NCI-H446 (cell line): ENCODE results near the gene ITGB2.
A peak's percentile ranks its signal among the peaks of the same experiment; 100 is the strongest.

ENCODE experiments used
- DNase-seq, 2 experiments: peaks; one replicate each; lab custom pipeline; 2025; lab: John Stamatoyannopoulos, UW

ITGB2 gene

GRCh38 chr21:44867999-44868700 lies 52.5 kb downstream of the ITGB2 start:
- no peak for DNase-seq

- no peak for DNase-seq
Measured at GRCh38 chr21:44867464-44867863, 53.2 kb downstream of the ITGB2 start.

- peak in 1 of 2 experiments; percentile 53 for DNase-seq
Measured at GRCh38 chr21:44866780-44867179, 53.9 kb downstream of the ITGB2 start.

GRCh38 chr21:44865561-44866280 lies 55.0 kb downstream of the ITGB2 start:
- no peak for DNase-seq

DNA sequence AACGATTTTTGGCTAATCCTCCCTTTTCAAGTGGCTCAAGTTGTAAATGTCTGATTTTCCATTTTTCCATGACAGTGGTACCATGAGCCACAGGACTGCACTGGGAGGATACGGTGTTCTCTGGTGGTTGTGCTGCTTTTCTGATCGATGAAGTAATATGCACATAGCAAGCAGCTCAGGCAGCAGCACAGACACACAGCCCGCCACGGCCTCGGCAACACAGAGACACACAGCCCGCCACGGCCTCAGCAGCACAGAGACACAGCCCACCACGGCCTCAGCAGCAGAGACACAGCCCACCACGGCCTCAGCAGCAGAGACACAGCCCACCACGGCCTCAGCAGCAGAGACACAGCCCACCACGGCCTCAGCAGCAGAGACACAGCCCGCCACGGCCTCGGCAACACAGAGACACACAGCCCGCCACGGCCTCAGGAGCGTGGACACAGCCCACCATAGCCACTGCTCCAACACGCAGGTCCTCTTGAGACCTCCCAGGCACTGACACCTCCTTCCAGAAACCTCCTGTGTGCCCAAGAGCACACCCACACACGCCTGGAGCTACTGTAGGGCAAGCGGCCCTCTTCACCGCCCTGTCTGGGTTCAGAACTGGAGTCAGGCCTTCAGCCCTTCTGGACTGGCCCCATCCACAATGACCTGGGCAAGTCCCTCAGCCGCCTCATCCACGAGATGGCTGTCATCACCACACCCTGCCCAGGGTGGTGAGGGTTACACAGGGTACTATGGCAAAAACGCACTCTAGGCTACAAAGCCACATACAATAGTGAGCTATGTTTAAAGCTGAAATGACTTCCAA lies 57.6 kb downstream of the ITGB2 start:
- DNase-seq: no peak

- no peak for DNase-seq
Measured at GRCh38 chr21:44858791-44859190, 61.9 kb downstream of the ITGB2 start.

- DNase-seq: no peak
Measured at GRCh38 chr21:44858291-44858690, 62.4 kb downstream of the ITGB2 start.

DNA sequence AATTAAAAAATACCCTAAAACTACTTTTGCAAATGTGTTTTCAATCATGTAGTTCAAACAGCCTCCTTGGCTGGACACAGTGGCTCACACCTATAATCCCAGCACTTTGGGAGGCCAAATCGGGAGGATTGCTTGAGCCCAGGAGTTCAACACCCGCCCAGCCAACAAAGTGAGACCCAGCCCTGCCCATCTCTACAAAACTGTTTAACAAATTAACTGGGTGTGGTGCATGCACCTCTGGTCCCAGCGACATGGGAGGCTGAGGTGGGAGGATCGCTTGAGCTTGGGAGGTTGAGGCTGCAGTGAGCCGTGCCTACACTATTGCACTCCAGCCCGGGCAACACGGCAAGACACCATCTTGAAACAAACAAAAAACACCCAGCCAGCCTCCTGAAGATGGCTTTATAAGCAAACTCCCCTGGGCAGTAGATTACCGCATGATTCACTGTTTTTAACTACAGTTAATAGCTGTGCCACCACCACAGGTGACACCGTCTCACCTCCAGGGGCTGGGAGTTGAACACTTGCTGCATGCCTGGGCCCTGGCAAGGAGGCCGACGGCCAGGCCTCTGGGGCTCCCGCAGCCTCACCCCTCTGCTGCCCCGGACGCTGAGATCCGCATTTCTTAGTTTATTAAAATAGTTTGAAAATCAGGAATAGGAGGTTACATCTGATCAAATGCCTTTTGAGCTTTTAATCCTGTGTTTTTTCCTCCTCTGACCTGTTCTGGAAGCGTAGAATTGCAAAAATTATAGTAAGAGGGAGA lies 63.4 kb downstream of the ITGB2 start:
- no peak for DNase-seq

DNA sequence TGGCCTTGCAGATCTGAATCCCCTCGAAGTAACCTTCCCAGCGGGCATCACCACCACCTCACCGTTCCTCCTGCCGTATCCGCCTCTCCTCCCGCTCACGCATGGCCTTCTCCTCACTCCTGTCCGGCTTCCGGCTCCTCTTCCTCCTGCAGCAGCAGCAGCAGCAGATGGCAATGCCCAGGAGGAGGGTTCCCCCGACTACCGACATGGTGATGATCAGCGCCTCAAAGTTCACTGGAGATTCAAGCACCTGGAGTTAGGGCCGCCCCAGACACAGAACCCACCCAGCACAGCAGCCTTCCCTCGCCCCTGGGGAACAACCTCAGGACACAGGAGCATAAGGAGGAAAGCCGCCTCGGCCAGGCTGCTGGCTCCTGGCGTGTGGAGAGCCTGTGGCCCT lies 64.6 kb downstream of the ITGB2 start:
- no peak for DNase-seq

GRCh38 chr21:44855572-44855971 lies 65.1 kb downstream of the ITGB2 start:
- no peak for DNase-seq

DNA sequence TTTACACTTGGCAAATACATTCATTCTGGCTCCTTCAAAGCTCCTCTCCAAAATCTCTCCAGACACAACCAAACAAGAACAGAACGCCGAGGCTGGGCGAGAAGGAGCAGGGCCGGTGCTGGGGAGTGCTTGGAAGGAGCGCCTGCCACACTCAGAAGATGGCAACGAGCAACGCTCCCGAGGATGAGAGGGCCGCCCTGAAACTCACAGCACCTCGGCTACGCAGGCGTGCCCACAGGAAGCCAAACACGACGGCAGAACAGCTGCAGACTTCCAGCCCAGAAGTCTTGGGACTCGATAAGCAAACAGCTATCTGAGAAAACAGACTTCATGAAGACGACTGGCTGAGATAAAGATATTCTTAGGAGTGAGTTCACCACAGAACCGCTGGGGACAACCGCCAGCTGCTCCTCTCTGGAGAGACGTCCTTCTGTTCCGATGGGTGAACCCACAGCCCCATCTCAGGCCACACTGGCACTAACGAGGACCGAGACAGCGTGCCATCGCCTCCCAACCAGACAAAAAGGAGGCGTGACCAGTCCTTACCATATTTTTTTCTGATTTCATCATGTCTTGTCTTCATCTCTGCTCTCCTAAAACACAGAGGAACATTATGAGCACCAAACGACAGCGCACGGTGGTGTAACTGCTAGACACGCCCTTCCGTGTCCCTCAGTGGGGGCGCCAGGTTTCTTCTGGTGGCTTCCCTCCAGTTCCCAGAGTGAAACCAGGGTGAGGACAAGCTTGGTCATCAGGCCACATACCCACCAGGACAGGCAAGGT lies 65.8 kb downstream of the ITGB2 start:
- DNase-seq: no peak

GRCh38 chr21:44854391-44854663 lies 66.4 kb downstream of the ITGB2 start:
- DNase-seq: no peak

DNA sequence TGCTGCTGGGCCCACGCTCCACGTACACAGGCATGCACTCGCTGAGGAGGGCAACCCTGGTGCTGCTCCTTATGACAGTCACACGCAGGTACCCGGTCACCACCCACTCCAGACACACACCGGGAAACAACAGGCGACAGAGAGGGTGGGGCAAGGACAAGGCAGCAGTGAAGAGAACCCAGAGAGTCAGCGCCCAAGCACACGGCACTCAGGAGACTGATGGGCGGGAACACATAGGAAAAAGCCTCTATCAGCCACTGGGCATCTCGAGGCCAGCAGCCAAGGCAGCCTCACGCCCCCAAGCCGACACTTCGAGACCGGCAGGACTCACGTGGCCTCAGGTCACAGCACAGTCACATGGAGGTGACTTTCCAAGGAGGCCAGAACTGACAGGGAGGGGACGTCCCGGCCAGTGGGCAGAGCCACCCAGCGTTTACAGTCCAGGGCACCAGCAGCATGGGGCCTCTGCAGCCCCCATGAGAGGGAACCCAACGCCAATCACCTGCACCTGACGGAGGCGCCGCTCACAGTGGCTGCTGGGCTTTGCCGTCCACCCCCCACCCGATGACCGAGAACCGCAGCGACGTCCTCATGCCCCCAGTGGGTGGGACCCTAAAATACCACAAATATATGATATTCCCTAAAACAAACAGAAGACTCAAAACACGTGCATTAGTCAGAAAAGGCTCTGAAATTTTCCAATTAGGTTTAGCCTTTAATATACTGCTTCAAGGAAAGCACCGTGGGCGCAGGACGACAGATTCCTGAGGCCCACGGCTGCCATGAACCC lies 66.9 kb downstream of the ITGB2 start:
- DNase-seq: no peak

DNA sequence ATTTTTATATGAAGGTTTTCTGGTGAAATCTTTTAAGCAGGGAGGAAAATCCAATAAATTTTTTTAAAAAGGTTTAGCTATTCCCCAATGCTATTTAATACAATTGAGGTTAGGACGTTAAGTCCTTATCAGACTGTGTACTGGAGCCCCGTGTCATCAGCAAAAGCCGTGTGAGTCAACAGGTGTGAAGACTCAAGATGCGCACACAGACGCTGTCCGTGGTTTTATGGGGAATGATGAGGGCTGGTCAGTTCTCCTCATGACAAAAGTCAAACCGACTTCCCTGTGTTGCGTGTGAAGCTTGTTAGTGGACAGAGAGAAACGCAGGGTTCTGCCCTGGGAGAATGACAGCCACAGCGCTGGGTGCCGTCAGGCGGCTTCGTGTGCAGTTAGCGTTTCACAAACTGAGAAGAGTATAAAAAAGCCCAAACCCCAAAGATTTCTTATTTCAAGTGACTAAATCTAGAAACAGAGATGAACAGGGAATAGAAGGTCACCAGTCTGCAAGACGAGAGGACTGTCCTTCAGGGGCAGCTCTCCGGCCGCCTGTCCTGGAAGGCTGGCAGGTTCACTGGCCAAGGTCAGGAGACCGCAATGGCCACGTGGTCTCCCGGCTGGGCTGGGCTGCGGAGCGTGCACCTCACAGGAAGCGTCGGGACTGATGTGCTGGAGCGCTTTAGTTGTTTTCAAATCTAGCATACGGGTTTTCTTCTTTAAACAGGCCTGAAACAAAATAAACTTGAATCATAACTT lies 69.6 kb downstream of the ITGB2 start:
- DNase-seq: no peak

GRCh38 chr21:44850208-44850800 lies 70.4 kb downstream of the ITGB2 start:
- DNase-seq: no peak

DNA sequence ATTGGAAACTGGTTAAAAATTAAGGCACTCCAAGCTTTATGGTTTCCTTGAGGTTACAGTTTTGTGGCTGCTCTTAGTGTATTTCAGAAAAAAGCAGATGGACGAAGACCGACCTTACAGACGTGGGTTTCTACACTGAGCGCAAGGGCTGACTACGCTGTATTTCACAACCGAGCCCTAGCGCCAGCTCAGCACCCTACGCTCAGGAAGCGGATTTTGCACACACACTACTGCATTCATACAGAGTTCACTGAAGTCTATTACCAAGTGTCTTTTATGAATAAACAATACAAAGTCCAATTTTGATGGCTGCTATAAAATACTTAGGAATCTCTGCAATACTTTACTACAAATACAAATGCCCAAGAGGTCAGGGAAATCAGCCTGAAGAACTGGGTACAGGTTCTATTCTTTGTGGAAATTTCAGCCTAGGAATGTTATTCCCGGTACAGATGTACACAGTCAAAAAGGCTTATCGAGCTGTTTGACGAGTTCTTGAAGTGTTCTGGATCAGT lies 71.0 kb downstream of the ITGB2 start:
- DNase-seq: no peak

- no peak for DNase-seq
Measured at GRCh38 chr21:44848821-44849521, 71.7 kb downstream of the ITGB2 start.

DNA sequence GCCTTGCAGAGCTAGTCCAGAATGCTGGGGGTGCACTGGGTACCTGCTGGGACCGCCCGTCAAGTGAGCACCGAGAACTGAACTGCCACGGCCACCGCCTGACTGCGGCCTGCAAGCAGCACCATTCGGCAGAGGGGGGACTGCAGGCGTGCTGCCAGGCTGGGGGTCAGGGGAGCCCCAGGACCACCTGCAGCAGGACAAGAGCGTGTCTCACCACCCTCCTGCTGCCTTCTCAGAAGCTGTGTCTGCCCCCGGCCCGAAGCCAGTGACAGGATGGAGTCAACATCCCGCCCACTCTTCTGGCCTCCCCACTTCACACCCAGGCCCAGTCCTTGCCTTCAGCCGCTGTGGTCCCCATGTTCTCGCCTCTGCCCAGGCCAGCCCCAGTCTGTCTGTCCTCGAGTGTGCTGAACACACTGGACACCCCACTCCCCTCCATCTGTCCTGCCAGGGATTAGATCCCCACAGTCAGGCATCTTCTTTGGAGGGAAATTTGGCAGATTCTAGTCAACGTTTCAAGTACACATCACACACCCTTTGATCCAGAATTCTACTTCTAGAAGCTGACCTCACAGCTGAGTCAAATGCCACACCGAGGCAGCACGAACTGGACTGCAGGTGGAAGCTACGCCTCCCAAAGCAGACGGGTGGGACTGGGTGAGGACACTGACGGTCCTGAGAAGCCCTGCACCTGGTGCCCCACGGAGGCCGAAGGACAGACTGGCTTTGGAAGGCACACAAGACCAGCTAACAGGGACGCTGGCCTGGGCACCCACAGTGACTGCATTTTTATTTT lies 73.2 kb downstream of the ITGB2 start:
- no peak for DNase-seq
